Measurements from ENCODE around the gene SCN1B. TPM values are rescaled to one million over a fixed set of nuclear protein-coding genes. Genes with fewer than 3 reads are reported as not detected.

Gene SCN1B
- total and polyA plus RNA-seq, 2 of the 13 experiments (the other 11 are each of a cell fraction or from before 2014, with no cell fraction given): 2.7 to 20.1 TPM

GRCh38 chr19:35040826-35041547 lies 10.7 kb downstream of the SCN1B start (continued):
- TF ChIP-seq AGO2 (optimal IDR thresholded peaks at IDR 0.05; ENCODE audit: low read depth, low read length) (peak; percentile 96), PBX3 (CRISPR knock-in tag; IDR thresholded peaks at IDR 0.05; ENCODE audit: borderline replicate concordance) (no peak), ZSCAN5A (CRISPR knock-in tag; IDR thresholded peaks at IDR 0.05; ENCODE audit: borderline replicate concordance) (peak; percentile 70; the same call in 1 of the 2 replicates), ZNF850 (CRISPR knock-in tag; conservative IDR thresholded peaks at IDR 0.05) (no peak; the same call in 1 of the 2 replicates), CENPBD1 (CRISPR knock-in tag; IDR thresholded peaks at IDR 0.05; ENCODE audit: borderline replicate concordance, low read depth) (peak; percentile 74; the same call in 1 of the 2 replicates), GATAD2A (CRISPR knock-in tag; IDR thresholded peaks at IDR 0.05) (peak; percentile 90), NONO (IDR thresholded peaks at IDR 0.05) (no peak), NONO (CRISPR knock-in tag; conservative IDR thresholded peaks at IDR 0.05) (peak; percentile 92), TRIM22 (IDR thresholded peaks at IDR 0.05) (no peak), ZBTB49 (CRISPR knock-in tag; IDR thresholded peaks at IDR 0.05; ENCODE audit: borderline replicate concordance) (no peak), ZNF577 (CRISPR knock-in tag; IDR thresholded peaks at IDR 0.05; ENCODE audit: borderline replicate concordance, low read depth) (no peak), ZEB1 (IDR thresholded peaks at IDR 0.05; ENCODE audit: insufficient replicate concordance, low read depth) (peak; percentile 95), RFXANK (CRISPR knock-in tag; IDR thresholded peaks at IDR 0.05) (0 out of 2 replicates have a peak, but pooled peaks have one; percentile 46), ZNF556 (CRISPR knock-in tag; IDR thresholded peaks at IDR 0.05; ENCODE audit: borderline replicate concordance) (peak; percentile 70), SALL1 (CRISPR knock-in tag; IDR thresholded peaks at IDR 0.05) (peak; percentile 90), ZNF451 (CRISPR knock-in tag; IDR thresholded peaks at IDR 0.05) (peak; percentile 40), KMT2B (CRISPR knock-in tag; IDR thresholded peaks at IDR 0.05) (peak; percentile 65), ZFP36L1 (CRISPR knock-in tag; IDR thresholded peaks at IDR 0.05) (peak; percentile 87; the same call in 1 of the 2 replicates), ZSCAN30 (CRISPR knock-in tag; IDR thresholded peaks at IDR 0.05) (no peak), SAFB2 (CRISPR knock-in tag; IDR thresholded peaks at IDR 0.05; ENCODE audit: borderline replicate concordance, low read depth) (peak; percentile 92; the same call in 1 of the 2 replicates), CEBPB (IDR thresholded peaks at IDR 0.05; ENCODE audit: borderline replicate concordance, low read depth, low read length) (no peak), TFE3 (CRISPR knock-in tag; IDR thresholded peaks at IDR 0.05) (peak; percentile 98)
